Neural progenitor cell (in vitro differentiated cells): Measurements from ENCODE around the gene ANXA1. TPM values are rescaled to one million over a fixed set of nuclear protein-coding genes. Genes with fewer than 3 reads are reported as not detected.

Source experiments
- DNase-seq: peaks from one replicate; pipeline ENCODE4 v3.0.0-alpha.2; 2016; ENCODE audit warnings: low spot score
- H2AFZ ChIP-seq: fragments of 200-600 bp; sonication (generic); replicated peaks from 2 replicates; pipeline ENCODE4 v1.6.1; 2016; ENCODE audit warnings: antibody characterized with exemption
- H3F3A ChIP-seq: fragments of 200-600 bp; sonication (generic); 2 replicates; pipeline ENCODE4 v1.6.1; 2016; ENCODE audit warnings: antibody characterized with exemption, low read depth
- H3K27ac ChIP-seq: fragments of 200-600 bp; sonication (generic); 2 replicates; pipeline ENCODE4 v1.5.1; 2016; ENCODE audit warnings: mild to moderate bottlenecking
- H3K27me3 ChIP-seq: fragments of 200-600 bp; sonication (generic); 2 replicates; pipeline ENCODE4 v1.6.1; 2016; ENCODE audit warnings: mild to moderate bottlenecking, moderate library complexity
- H3K36me3 ChIP-seq: fragments of 200-600 bp; sonication (generic); 2 replicates; pipeline ENCODE4 v1.5.1; 2016
- H3K4me1 ChIP-seq: fragments of 200-600 bp; sonication (generic); 2 replicates; pipeline ENCODE4 v1.6.1; 2016; ENCODE audit warnings: mixed run types
- H3K4me2 ChIP-seq: fragments of 200-600 bp; sonication (generic); 2 replicates; pipeline ENCODE4 v1.6.1; 2016
- H3K4me3 ChIP-seq: fragments of 200-600 bp; sonication (generic); 2 replicates; pipeline ENCODE4 v1.5.1; 2016
- H3K79me2 ChIP-seq: fragments of 200-600 bp; sonication (generic); 2 replicates; pipeline ENCODE4 v1.6.1; 2016; ENCODE audit warnings: low read depth
- H3K9ac ChIP-seq: fragments of 200-600 bp; sonication (generic); 2 replicates; pipeline ENCODE4 v1.6.1; 2016
- H3K9me3 ChIP-seq: fragments of 200-600 bp; sonication (generic); 2 replicates; pipeline ENCODE4 v1.5.1; 2016; ENCODE audit warnings: low read depth
- H4K20me1 ChIP-seq: fragments of 200-600 bp; sonication (generic); 2 replicates; pipeline ENCODE4 v1.6.1; 2016; ENCODE audit warnings: low read depth
- H3K27ac Mint-ChIP-seq: 3 replicates; pipeline ENCODE4 v1.8.0; 2021; ENCODE audit warnings: mixed read lengths
- H3K27me3 Mint-ChIP-seq: 2 replicates; pipeline ENCODE4 v1.8.0; 2022; ENCODE audit warnings: low read depth, mild to moderate bottlenecking, inconsistent platforms, moderate library complexity, mixed read lengths; ENCODE audit not compliant: insufficient read depth
- H3K36me3 Mint-ChIP-seq: 3 replicates; pipeline ENCODE4 v1.8.0; 2021; ENCODE audit warnings: mixed read lengths
- H3K4me1 Mint-ChIP-seq: 3 replicates; pipeline ENCODE4 v1.8.0; 2021; ENCODE audit warnings: mixed read lengths
- H3K4me3 Mint-ChIP-seq: 3 replicates; pipeline ENCODE4 v1.8.0; 2021; ENCODE audit warnings: mild to moderate bottlenecking, moderate library complexity, mixed read lengths
- H3K9me3 Mint-ChIP-seq: 3 replicates; pipeline ENCODE4 v1.8.0; 2020; ENCODE audit warnings: mixed read lengths
- CTCF ChIP-seq: fragments of 200-600 bp; sonication (generic); IDR thresholded peaks from 2 replicates; pipeline ENCODE4 v1.5.1; 2017; ENCODE audit warnings: antibody characterized with exemption, mild to moderate bottlenecking
- EZH2 ChIP-seq: fragments of 200-600 bp; sonication (generic); IDR thresholded peaks from 2 replicates; pipeline ENCODE4 v1.6.1; 2017; ENCODE audit warnings: antibody characterized with exemption, mild to moderate bottlenecking, moderate library complexity
- EZH2phosphoT487 ChIP-seq: fragments of 200-600 bp; sonication (generic); IDR thresholded peaks from 2 replicates; pipeline ENCODE4 v1.6.1; 2017; ENCODE audit warnings: antibody characterized with exemption
- total RNA-seq: library from RNA; depleted of rRNA; stranded (reverse); fragments of >200 nt; gene quantifications from 2 replicates; pipeline ENCODE4 v1.2.3, GENCODE V29; 2015; ENCODE audit warnings: low replicate concordance

The ANXA1 gene
- total RNA-seq, 1 donor from 2014 or later = 0.47 TPM

- Histone ChIP-seq H3K9ac (no peak overlapping the region), H2AFZ (no peak overlapping the region), H3K36me3 (no peaks in the 10 kb centered on the region), H3K9me3 (no peaks in the 10 kb centered on the region), H4K20me1 (no peaks in the 10 kb centered on the region), H3K27ac (no peak overlapping the region), H3F3A (no peaks in the 10 kb centered on the region), H3K4me1 (no peaks in the 10 kb centered on the region), H3K27me3 (no peaks in the 10 kb centered on the region), H3K79me2 (no peaks in the 10 kb centered on the region), H3K4me2 (no peak overlapping the region), H3K4me3 (no peak overlapping the region)
- no peak for TF ChIP-seq EZH2
- no peak for TF ChIP-seq EZH2phosphoT487
- TF ChIP-seq CTCF = no peak
- no peaks in the 10 kb centered on the region for H3K27me3 Mint-ChIP-seq
- no peak overlapping the region for H3K27ac Mint-ChIP-seq
- DNase-seq = no peak
- H3K4me1 Mint-ChIP-seq = peaks cover 3% of the 10 kb centered on the region
- H3K36me3 Mint-ChIP-seq = no peaks in the 10 kb centered on the region
- no peaks in the 10 kb centered on the region for H3K9me3 Mint-ChIP-seq
- H3K4me3 Mint-ChIP-seq = no peak overlapping the region
These were observed 35.6 kb upstream of the ANXA1 start for GRCh38 chr9:73116031-73116430.

- H3K9me3 Mint-ChIP-seq = no peaks in the 10 kb centered on the region
- H3K9me3 ChIP-seq = no peaks in the 10 kb centered on the region
- H3K36me3 Mint-ChIP-seq = no peaks in the 10 kb centered on the region
- H3F3A ChIP-seq = no peaks in the 10 kb centered on the region
- no peak for DNase-seq
- H3K27me3 ChIP-seq = no peaks in the 10 kb centered on the region
- no peaks in the 10 kb centered on the region for H4K20me1 ChIP-seq
- no peaks in the 10 kb centered on the region for H3K4me1 ChIP-seq
- H3K4me1 Mint-ChIP-seq = peaks cover 3% of the 10 kb centered on the region
- H3K27ac Mint-ChIP-seq = no peak overlapping the region
- H3K9ac ChIP-seq = no peak overlapping the region
- no peaks in the 10 kb centered on the region for H3K36me3 ChIP-seq
- no peaks in the 10 kb centered on the region for H3K79me2 ChIP-seq
- H3K4me2 ChIP-seq = no peak overlapping the region
- no peak overlapping the region for H3K4me3 ChIP-seq
- no peaks in the 10 kb centered on the region for H3K27me3 Mint-ChIP-seq
- H3K4me3 Mint-ChIP-seq = no peak overlapping the region
- H3K27ac ChIP-seq = no peak overlapping the region
- no peak overlapping the region for H2AFZ ChIP-seq
- TF ChIP-seq EZH2phosphoT487 = no peak
- TF ChIP-seq CTCF = no peak
These were observed 34.8 kb upstream of the ANXA1 start for GRCh38 chr9:73116880-73117279.

- TF ChIP-seq EZH2phosphoT487 (no peak), EZH2 (no peak), CTCF (no peak)
- Histone ChIP-seq H3K4me1 (no peaks in the 10 kb centered on the region), H3K9me3 (no peaks in the 10 kb centered on the region), H3K36me3 (no peaks in the 10 kb centered on the region), H3K27ac (no peak overlapping the region), H3K9ac (no peak overlapping the region), H3K79me2 (no peaks in the 10 kb centered on the region), H3K27me3 (no peaks in the 10 kb centered on the region), H4K20me1 (no peaks in the 10 kb centered on the region), H3F3A (no peaks in the 10 kb centered on the region), H2AFZ (no peak overlapping the region), H3K4me2 (no peak overlapping the region), H3K4me3 (no peak overlapping the region)
- Mint-ChIP-seq H3K36me3 (no peaks in the 10 kb centered on the region), H3K27ac (no peak overlapping the region), H3K9me3 (no peaks in the 10 kb centered on the region), H3K4me3 (no peak overlapping the region), H3K27me3 (no peaks in the 10 kb centered on the region), H3K4me1 (peaks cover 3% of the 10 kb centered on the region)
- no peak for DNase-seq
These were observed 33.4 kb upstream of the ANXA1 start for GRCh38 chr9:73118286-73118685.
